GM12875 (cell line): Measurements from ENCODE around the gene EEF1A1.
"Not testable (repeated sequence)": the region's sequence is repeated elsewhere in the genome, so short reads cannot be mapped to it uniquely, and the experiment has no call there.

Source experiments
- H3K4me3 ChIP-seq: one replicate; pipeline ENCODE4 v1.5.1; 2011; ENCODE audit warnings: low read depth, low read length, control low read depth
- TF ChIP-seq, protein P1 (sequence below): IDR thresholded peaks from 2 replicates; pipeline ENCODE4 v1.5.1; 2011; ENCODE audit warnings: low read depth, mild to moderate bottlenecking, control low read depth, inconsistent platforms, low read length, moderate library complexity, borderline replicate concordance; ENCODE audit not compliant: insufficient read depth

The EEF1A1 gene

DNA sequence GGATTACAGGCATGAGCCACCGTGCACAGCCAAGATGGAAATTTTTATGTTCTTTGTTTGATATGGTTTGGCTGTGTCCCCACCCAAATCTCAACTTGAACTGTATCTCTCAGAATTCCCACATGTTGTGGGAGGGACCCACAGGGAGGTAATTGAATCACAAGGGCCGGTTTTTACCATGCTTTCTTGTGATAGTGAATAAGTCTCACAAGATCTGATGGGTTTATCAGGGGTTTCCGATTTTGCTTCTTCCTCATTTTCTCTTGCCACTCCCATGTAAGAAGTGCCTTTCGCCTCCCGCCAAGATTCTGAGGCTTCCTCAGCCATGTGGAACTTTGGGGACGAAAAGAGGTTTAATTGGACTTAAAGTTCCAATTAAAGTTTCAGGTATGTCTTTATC lies 14.6 kb downstream of the EEF1A1 start:
- no peak overlapping the region for H3K4me3 ChIP-seq
- TF ChIP-seq, protein P1, sequence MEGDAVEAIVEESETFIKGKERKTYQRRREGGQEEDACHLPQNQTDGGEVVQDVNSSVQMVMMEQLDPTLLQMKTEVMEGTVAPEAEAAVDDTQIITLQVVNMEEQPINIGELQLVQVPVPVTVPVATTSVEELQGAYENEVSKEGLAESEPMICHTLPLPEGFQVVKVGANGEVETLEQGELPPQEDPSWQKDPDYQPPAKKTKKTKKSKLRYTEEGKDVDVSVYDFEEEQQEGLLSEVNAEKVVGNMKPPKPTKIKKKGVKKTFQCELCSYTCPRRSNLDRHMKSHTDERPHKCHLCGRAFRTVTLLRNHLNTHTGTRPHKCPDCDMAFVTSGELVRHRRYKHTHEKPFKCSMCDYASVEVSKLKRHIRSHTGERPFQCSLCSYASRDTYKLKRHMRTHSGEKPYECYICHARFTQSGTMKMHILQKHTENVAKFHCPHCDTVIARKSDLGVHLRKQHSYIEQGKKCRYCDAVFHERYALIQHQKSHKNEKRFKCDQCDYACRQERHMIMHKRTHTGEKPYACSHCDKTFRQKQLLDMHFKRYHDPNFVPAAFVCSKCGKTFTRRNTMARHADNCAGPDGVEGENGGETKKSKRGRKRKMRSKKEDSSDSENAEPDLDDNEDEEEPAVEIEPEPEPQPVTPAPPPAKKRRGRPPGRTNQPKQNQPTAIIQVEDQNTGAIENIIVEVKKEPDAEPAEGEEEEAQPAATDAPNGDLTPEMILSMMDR, result no peak

- not testable (repeated sequence) for H3K4me3 ChIP-seq
Measured at GRCh38 chr6:73505705-73506104, 15.1 kb downstream of the EEF1A1 start.

DNA sequence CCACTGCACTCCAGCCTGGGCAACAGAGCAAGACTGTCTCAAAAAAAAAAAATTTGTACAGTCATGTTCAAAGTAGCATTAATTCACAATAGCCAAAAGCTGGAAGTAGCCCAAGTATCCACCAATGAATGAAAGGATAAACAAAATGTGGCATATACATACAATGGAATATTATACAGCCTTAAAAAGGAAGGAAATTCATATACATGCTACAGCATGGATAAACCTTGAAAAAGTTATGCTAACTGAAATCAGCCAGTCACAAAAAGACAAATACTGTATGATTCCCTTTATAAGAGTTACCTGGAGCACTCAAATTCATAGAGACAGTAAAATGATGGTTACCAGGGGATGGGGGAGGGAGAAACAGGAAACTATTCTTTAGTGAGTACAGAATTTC lies 15.7 kb downstream of the EEF1A1 start:
- H3K4me3 ChIP-seq, result no peak overlapping the region
- TF ChIP-seq, protein P1, result no peak

DNA sequence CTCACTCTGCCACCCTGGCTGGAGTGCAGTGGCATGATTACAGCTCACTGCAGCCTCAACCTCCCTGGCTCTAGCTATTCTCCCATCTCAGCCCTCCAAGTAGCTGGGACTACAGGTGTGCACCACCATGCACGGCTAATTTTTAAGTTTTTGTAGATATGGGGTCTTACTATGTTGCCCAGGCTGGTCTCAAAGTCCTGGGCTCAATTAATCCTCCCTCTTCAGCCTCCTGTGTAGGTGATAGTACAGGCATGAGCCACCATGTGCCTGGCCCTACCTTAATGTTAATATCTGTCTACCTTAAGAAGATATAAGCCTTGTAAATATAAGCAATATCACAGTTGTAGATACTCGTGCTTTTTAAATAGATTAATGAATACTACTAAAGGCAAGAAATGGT lies 16.7 kb downstream of the EEF1A1 start:
- TF ChIP-seq, protein P1, result no peak
- H3K4me3 ChIP-seq, result no peak overlapping the region

DNA sequence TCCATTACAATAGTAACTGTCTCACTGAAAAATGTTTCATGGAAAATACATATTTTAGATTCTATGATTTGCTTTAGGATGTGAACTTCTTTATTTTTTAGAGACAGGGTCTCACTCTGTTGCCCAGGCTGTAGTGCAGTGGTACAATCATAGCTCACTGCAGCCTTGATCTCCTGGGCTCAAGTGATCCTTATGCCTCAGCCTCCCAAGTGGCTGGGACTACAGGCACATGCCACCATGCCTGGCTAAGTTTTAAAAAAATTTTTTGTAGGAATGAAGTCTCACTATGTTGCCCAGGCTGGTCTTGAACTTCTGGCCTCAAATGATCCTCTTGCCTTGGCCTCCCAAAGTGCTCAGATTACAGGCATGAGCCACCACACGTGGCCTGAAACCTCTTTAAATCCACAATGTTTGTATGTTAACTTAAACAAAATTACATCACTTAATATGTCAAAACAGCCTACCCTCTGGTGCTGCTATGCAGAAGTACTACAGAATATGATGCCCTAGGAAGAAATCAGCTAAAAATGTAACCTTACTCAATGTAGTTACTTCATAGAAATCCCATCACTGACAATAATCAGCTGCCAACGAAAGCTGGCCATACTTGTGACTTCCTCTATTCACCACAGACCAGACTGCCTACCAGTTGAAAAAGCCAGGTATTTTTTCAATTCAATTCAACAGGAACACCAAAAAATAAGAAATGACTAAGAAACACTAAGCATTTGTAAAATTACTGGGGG lies 17.6 kb downstream of the EEF1A1 start:
- H3K4me3 ChIP-seq, result no peak overlapping the region
- TF ChIP-seq, protein P1, result no peak

DNA sequence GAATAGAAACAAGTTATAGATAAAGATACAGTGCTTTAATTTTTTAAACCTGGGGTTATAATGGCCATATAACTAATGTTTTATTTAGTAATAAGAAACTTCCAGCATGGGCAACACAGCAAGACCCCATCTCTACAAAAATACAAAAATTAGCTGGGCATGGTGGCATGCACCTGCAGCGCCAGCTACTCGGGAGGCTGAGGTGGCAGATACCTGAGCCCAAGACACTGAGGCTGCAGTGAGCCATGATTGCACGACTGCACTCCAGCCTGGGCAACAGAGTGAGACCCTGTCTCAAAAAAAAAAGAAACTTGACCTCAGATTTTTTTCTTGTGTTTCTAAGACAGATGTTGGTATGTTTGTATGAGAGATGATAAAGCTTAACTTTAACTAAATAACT lies 22.9 kb downstream of the EEF1A1 start:
- no peak overlapping the region for H3K4me3 ChIP-seq
- TF ChIP-seq, protein P1, result no peak

DNA sequence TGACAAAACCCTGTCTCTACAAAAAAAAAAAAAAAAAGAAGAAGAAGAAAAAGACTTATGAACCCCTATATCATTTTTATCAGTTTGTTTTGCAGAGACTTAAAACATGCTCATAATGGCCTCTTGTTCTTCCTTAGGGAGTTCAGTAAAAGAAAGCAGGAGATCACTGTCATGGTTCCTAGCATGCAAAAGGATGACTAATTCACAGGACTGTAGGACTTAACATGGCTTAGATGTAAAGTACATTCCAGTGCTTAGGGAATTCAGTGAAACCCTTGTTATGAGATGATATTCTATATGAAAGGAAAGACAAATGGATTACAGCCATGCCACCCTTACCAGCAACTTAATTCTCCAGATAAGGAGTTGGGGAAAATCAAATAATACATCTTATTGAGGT lies 29.5 kb downstream of the EEF1A1 start:
- TF ChIP-seq, protein P1, result no peak

GRCh38 chr6:73487473-73487872 lies 33.4 kb downstream of the EEF1A1 start:
- H3K4me3 ChIP-seq, result no peak overlapping the region
- TF ChIP-seq, protein P1, result no peak

More for the DNA sequence above, 29.5 kb downstream of the EEF1A1 start:
- H3K4me3 ChIP-seq, result no peak overlapping the region
